ENCODE data around the gene CISD3.

The CISD3 gene

DNA sequence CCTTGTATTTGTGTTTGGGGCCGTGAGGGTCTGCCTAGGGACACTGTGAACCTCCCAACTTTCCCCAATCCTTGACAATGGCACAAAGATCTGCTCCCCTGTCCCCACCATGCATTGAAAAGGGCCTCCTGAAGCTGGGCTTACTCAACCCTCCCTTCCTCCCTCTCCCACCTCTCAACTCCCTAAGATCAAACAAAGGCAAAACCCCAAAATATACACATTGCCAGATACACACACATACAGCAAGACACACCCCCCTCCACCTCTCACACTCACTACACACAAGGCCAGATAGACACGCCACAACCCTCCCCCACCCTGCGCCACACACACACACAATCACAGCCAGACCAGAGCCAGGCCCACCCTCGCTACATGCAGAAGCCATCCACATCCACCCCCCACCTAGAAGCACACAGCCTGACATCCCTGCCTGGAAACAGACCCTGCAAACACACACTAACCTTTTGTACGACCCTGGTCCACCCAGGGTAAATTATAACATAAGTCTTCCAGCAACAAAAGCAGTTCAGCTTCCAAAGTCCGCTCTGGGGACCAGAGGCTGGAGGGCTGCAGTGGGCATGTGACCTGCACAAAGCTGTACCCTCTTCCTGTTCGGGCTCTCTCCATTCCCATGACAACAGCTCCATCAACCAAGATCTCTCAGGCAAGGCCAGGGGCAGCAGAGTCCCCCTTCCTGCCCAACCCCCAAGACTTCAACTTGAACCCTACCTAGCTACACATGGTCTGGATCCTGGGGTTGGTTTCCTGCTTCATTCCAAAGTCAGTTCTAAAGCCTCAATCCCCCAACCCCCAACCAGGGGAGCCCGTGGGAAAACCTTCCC, 16.1 kb downstream of the CISD3 start:
- H3K27ac ChIP-seq, result peak overlapping the region; percentile 91 to 96
- H3K4me3 ChIP-seq, result peak overlapping the region; percentile 70 to 88
- H3K4me1 ChIP-seq, result peaks cover 0 to 78% (median 37%) of the 10 kb centered on the region in 4 donors
- H3K36me3 ChIP-seq, result no peaks in the 10 kb centered on the region
- no peak for DNase-seq
- no peaks in the 10 kb centered on the region for H3K9me3 ChIP-seq
- no peaks in the 10 kb centered on the region for H3K27me3 ChIP-seq
- TF ChIP-seq CTCF (IDR thresholded peaks at IDR 0.05), result no peak
- intact Hi-C loops (cut with DNase I; ENCODE audit: low total_unique reads), result no loop called here

- H3K9me3 ChIP-seq, result no peaks in the 10 kb centered on the region
- DNase-seq, result no peak
- peaks cover 0 to 75% (median 40%) of the 10 kb centered on the region in 4 donors for H3K4me1 ChIP-seq
- H3K27ac ChIP-seq, result peak overlapping the region; percentile 91 to 96
- peak overlapping the region; percentile 70 to 88 for H3K4me3 ChIP-seq
- no peaks in the 10 kb centered on the region for H3K27me3 ChIP-seq
- no peaks in the 10 kb centered on the region for H3K36me3 ChIP-seq
- no peak for TF ChIP-seq CTCF (IDR thresholded peaks at IDR 0.05)
- intact Hi-C loops (cut with DNase I; ENCODE audit: low total_unique reads), result no loop called here
Measured at GRCh38 chr17:38746849-38747462, 16.8 kb downstream of the CISD3 start.

DNA sequence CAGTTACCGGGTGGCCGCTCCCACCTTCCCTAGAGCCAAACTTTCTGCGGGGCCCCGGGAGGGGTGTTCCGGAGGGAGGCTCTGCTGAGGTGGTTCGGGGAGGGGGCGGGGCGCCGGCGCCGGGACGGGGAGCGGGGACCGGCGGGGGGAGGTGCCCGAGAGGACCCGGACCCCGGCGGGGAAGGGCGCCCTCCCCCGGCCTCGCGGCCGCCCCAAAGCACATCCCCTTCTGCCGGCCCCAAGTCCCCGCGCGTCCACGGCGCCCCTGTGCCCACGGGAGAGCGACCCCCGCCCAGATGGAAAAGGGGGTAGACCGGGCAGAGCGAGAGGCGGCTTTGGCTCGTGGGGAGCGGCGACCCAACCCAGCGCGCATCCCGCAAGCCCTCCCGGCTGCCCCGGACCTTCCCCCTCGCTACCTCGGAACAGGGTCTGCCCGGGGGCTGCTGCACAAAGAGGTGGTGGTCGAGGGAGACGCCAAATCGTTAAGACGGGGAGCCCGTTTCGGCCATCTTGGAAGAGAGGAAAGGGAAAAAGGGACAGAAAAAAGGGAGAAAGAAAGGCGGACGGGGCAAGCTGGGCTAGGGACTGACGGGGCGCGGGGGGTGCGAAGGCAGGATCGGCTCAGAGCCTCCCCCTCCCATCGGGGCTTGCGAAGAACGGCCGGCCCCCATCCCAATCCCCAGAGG, 17.5 kb downstream of the CISD3 start:
- Histone ChIP-seq H3K9me3 (no peaks in the 10 kb centered on the region), H3K36me3 (no peaks in the 10 kb centered on the region), H3K27me3 (no peaks in the 10 kb centered on the region), H3K27ac (peak overlapping the region; percentile 91 to 96), H3K4me3 (peak overlapping the region; percentile 70 to 88), H3K4me1 (peaks cover 0 to 69% (median 37%) of the 10 kb centered on the region in 4 donors)
- peak in 1 of 2 experiments; percentile 9 for TF ChIP-seq CTCF (IDR thresholded peaks at IDR 0.05)
- no peak for DNase-seq
- intact Hi-C loops (cut with DNase I; ENCODE audit: low total_unique reads), result no loop called here

DNA sequence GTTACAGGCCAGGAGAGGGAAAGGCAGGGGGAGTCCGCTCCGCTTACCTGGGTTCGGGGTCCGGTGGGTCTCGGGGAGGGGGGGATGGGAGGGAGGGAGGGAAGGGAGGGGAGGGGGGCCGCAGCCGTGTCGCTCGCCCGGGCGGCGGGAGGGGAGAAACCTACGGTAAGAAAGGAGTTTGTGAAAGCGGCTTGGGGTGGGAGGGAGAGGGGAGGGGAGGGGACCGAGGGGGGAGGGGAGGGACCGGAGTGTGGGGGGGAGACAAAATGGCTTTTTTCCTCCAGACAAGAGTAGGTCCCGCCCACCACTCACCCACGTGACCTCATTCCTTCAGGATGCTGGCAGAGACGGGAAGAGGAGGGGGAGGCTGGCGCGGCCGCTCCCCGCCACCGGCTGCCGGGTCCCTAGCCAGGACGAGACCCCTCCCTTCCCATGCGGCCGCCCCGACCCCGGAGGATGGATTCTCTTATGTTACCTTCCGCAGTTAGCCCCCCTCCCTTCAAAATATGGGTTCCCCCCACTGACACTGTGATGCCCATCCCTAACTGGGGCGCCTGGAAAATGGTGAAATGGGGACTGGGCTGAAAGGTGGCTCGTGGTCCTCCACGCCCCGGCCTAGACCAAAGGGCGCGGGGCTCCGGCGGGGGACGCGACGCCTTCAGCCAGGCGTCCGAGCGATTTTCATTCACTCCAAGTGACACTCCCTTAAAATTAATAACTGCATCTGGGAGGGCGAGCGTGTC, 18.2 kb downstream of the CISD3 start, which contains the start of gene PCGF2:
PCGF2 (minus strand) TSS at position 188 of the 743 bp plus-strand sequence. CDS start 7,934 bp downstream, outside the sequence.
- Histone ChIP-seq H3K4me3 (peak within 1 kb of the TSS; percentile 70 to 88), H3K27me3 (no peaks in the 10 kb centered on the region), H3K4me1 (peaks cover 0 to 65% (median 38%) of the 10 kb centered on the region in 4 donors), H3K27ac (peak within 1 kb of the TSS; percentile 91 to 96), H3K9me3 (no peaks in the 10 kb centered on the region), H3K36me3 (no peaks in the 10 kb centered on the region)
- intact Hi-C loops (cut with DNase I; ENCODE audit: low total_unique reads), result no loop called here
- peak; percentile 94 to 98 for DNase-seq
- TF ChIP-seq CTCF (IDR thresholded peaks at IDR 0.05), result no peak

DNA sequence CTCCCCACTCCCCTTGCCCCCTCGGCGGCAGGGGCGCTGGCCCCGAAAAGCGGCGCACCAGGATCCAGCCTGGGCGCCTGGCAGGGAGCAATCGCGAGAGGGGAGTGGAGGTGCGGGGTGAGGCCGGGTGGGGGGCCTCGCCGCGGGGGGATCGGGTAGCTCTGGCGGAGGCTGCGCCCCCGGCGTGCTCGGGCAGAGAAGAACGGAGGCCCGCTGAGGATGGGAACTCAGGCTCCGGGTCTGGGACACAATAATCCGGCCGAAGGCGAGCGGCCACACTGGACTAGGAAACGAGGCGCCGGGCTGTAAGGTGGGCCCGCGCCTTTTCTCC, 18.7 kb downstream of the CISD3 start:
- intact Hi-C loops (cut with DNase I; ENCODE audit: low total_unique reads), result no loop called here

More for the DNA sequence above, 18.7 kb downstream of the CISD3 start:
- H3K9me3 ChIP-seq, result no peaks in the 10 kb centered on the region
- peak overlapping the region; percentile 91 to 96 for H3K27ac ChIP-seq
- peak overlapping the region; percentile 70 to 88 for H3K4me3 ChIP-seq
- no peak for DNase-seq
- H3K4me1 ChIP-seq, result peaks cover 0 to 65% (median 43%) of the 10 kb centered on the region in 4 donors
- no peak for TF ChIP-seq CTCF (IDR thresholded peaks at IDR 0.05)
- no peaks in the 10 kb centered on the region for H3K36me3 ChIP-seq
- H3K27me3 ChIP-seq, result no peaks in the 10 kb centered on the region

All from tibial artery (tissue), 4 donors.